Trophoblast cell (in vitro differentiated cells and primary cell): Measurements from ENCODE around the gene LINGO4.
"Not testable (repeated sequence)": the region's sequence is repeated elsewhere in the genome, so short reads cannot be mapped to it uniquely, and the experiment has no call there.

ENCODE experiments used
- DNase-seq, 2 donors: peaks; one replicate each; pipeline ENCODE4 v3.0.0-alpha.2; 2016
- H2AFZ ChIP-seq: 2 replicates; pipeline ENCODE4 v1.6.1; 2013; ENCODE audit warnings: low read length, moderate library complexity, mild to moderate bottlenecking; ENCODE audit not compliant: insufficient read depth, poor library complexity
- H2AK5ac ChIP-seq: 2 replicates; pipeline ENCODE4 v1.6.1; 2013; ENCODE audit warnings: mild to moderate bottlenecking, low read length
- H2BK120ac ChIP-seq: 2 replicates; pipeline ENCODE4 v1.6.1; 2013; ENCODE audit warnings: low read length, mild to moderate bottlenecking, moderate library complexity; ENCODE audit not compliant: insufficient read depth, poor library complexity
- H2BK12ac ChIP-seq: 2 replicates; pipeline ENCODE4 v1.6.1; 2013; ENCODE audit warnings: mild to moderate bottlenecking, low read length, moderate library complexity
- H2BK5ac ChIP-seq: 2 replicates; pipeline ENCODE4 v1.6.1; 2013; ENCODE audit warnings: low read length, low read depth, moderate library complexity, mild to moderate bottlenecking; ENCODE audit not compliant: poor library complexity
- H3K14ac ChIP-seq: 2 replicates; pipeline ENCODE4 v1.6.1; 2013; ENCODE audit warnings: mild to moderate bottlenecking, low read length
- H3K18ac ChIP-seq: 2 replicates; pipeline ENCODE4 v1.6.1; 2013; ENCODE audit warnings: mild to moderate bottlenecking, low read length
- H3K23ac ChIP-seq: 2 replicates; pipeline ENCODE4 v1.6.1; 2013; ENCODE audit warnings: low read length
- H3K27ac ChIP-seq: 2 replicates; pipeline ENCODE4 v1.5.1; 2013; ENCODE audit warnings: low read depth, mild to moderate bottlenecking, inconsistent platforms, low read length, moderate library complexity
- H3K27me3 ChIP-seq: 2 replicates; pipeline ENCODE4 v1.6.1; 2013; ENCODE audit warnings: inconsistent platforms, mild to moderate bottlenecking, low read length, moderate library complexity; ENCODE audit not compliant: insufficient read depth
- H3K36me3 ChIP-seq, 2 experiments: 1 replicate in 1 of 2; 2 replicates in 1 of 2; pipeline ENCODE4 v1.6.1; 2013; ENCODE audit warnings: low read length in 2 of 2, mild to moderate bottlenecking in 2 of 2, moderate library complexity in 1 of 2; ENCODE audit not compliant: insufficient read depth in 2 of 2, control insufficient read depth in 1 of 2
- H3K4ac ChIP-seq: 2 replicates; pipeline ENCODE4 v1.6.1; 2013; ENCODE audit warnings: low read depth, mild to moderate bottlenecking, low read length, moderate library complexity
- H3K4me1 ChIP-seq, 2 experiments: 1 replicate in 1 of 2; 2 replicates in 1 of 2; pipeline ENCODE4 v1.6.1; 2013; ENCODE audit warnings: low read length in 2 of 2, mild to moderate bottlenecking in 2 of 2, moderate library complexity in 1 of 2; ENCODE audit not compliant: insufficient read depth in 2 of 2, control insufficient read depth in 1 of 2
- H3K4me2 ChIP-seq: 2 replicates; pipeline ENCODE4 v1.6.1; 2013; ENCODE audit warnings: inconsistent platforms, mild to moderate bottlenecking, low read length, moderate library complexity
- H3K4me3 ChIP-seq: 2 replicates; pipeline ENCODE4 v1.5.1; 2013; ENCODE audit warnings: mild to moderate bottlenecking, low read depth, low read length, inconsistent platforms
- H3K79me1 ChIP-seq: one replicate; pipeline ENCODE4 v1.6.1; 2013; ENCODE audit warnings: low read length
- H3K79me2 ChIP-seq: 2 replicates; pipeline ENCODE4 v1.6.1; 2013; ENCODE audit warnings: low read length, mild to moderate bottlenecking; ENCODE audit not compliant: control insufficient read depth, insufficient read depth, poor library complexity
- H3K9ac ChIP-seq: 2 replicates; pipeline ENCODE4 v1.6.1; 2013; ENCODE audit warnings: mild to moderate bottlenecking, low read length
- H3K9me3 ChIP-seq: 2 replicates; pipeline ENCODE4 v1.6.1; 2013; ENCODE audit warnings: low read depth, mild to moderate bottlenecking, control low read depth, inconsistent platforms, low read length; ENCODE audit not compliant: insufficient read depth
- H4K12ac ChIP-seq: 2 replicates; pipeline ENCODE4 v1.6.1; 2013; ENCODE audit warnings: low read depth, mild to moderate bottlenecking, low read length, moderate library complexity
- H4K8ac ChIP-seq: 2 replicates; pipeline ENCODE4 v1.6.1; 2013; ENCODE audit warnings: low read depth, mild to moderate bottlenecking, low read length, moderate library complexity
- H4K91ac ChIP-seq: one replicate; pipeline ENCODE4 v1.6.1; 2013; ENCODE audit warnings: low read depth, mild to moderate bottlenecking, low read length, moderate library complexity
- WGBS: extraction: QIAGEN DNeasy Blood & Tissue Kit; methylation state at CpG from one replicate; pipeline ENCODE4 v1.1.7; 2013; ENCODE audit warnings: missing lambda C conversion rate; ENCODE audit not compliant: insufficient read length, insufficient coverage; ENCODE audit errors: extremely low coverage; 5-methylcytosine and 5-hydroxymethylcytosine counted together

The LINGO4 gene

DNA sequence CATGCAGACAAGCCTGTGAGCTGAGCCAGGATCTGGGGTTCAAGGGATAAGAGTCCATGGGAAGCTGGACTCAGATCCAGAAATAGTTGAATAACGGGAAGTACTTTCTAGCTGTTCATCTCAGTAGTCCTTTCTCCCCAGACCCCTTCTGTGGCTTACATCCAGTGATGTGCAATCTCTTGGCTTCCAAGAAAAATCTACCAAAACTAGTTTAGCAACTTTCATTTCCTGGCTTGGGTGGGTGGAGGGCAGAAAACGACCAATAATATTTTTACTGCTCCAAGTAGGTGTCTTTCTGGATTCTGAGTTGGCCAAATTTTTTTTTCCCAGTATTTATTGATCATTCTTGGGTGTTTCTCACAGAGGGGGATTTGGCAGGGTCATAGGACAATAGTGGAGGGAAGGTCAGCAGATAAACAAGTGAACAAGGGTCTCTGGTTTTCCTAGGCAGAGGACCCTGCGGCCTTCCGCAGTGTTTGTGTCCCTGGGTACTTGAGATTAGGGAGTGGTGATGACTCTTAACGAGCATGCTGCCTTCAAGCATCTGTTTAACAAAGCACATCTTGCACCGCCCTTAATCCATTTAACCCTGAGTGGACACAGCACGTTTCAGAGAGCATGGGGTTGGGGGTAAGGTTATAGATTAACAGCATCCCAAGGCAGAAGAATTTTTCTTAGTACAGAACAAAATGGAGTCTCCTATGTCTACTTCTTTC lies 36.7 kb downstream of the LINGO4 start:
- not testable (repeated sequence) for H3K36me3 ChIP-seq

DNA sequence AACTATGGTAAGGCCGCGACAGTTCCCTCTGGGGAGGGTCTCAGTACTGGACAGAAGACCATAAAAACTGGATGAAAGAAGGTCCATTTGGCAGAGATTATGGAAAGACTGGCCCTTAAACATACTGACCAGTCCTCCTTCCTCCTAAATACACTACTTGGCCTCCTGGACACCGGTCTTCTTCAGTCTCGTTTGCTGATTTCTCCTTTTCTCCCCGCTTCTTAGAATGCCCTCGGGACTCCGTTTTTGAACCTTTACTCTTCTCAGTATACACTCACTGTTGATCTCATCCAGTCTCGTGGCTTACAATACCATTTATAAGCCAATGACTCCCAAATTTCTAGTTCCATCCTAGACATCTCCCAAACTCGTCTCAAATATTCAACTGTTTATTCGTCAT lies 41.2 kb downstream of the LINGO4 start:
- H2BK120ac ChIP-seq, result no peak overlapping the region
- H3K79me2 ChIP-seq, result no peaks in the 10 kb centered on the region
- no peak overlapping the region for H4K91ac ChIP-seq
- no peak overlapping the region for H3K9ac ChIP-seq
- no peak overlapping the region for H3K4me3 ChIP-seq
- H2AFZ ChIP-seq, result peak overlapping the region; percentile 11
- H3K4me2 ChIP-seq, result peak overlapping the region; percentile 73
- H2BK5ac ChIP-seq, result no peak overlapping the region
- H2AK5ac ChIP-seq, result no peak overlapping the region
- peaks cover 7% of the 10 kb centered on the region for H3K79me1 ChIP-seq
- H3K4me1 ChIP-seq, result peaks cover 6 to 8% of the 10 kb centered on the region in 2 experiments
- H3K4ac ChIP-seq, result no peak overlapping the region
- no peak overlapping the region for H4K12ac ChIP-seq
- no peaks in the 10 kb centered on the region for H3K27me3 ChIP-seq
- H3K27ac ChIP-seq, result no peak overlapping the region
- H3K14ac ChIP-seq, result no peak overlapping the region
- WGBS, result 100% methylated on average over 2 of the region's 10 CpGs
- H3K23ac ChIP-seq, result no peak overlapping the region
- H3K9me3 ChIP-seq, result no peaks in the 10 kb centered on the region
- no peak for DNase-seq
- H3K36me3 ChIP-seq, result peaks cover 12 to 21% of the 10 kb centered on the region in 2 experiments
- H4K8ac ChIP-seq, result peak overlapping the region; percentile 44
- H2BK12ac ChIP-seq, result no peak overlapping the region
- no peak overlapping the region for H3K18ac ChIP-seq

More for the DNA sequence above, 36.7 kb downstream of the LINGO4 start:
- not testable (repeated sequence) for H3K27me3 ChIP-seq, H3K4me3 ChIP-seq, H3K14ac ChIP-seq, H3K79me1 ChIP-seq, H2AFZ ChIP-seq, H3K18ac ChIP-seq, H3K4ac ChIP-seq, H3K23ac ChIP-seq, H3K79me2 ChIP-seq, H4K91ac ChIP-seq, H4K12ac ChIP-seq, H4K8ac ChIP-seq, H2BK12ac ChIP-seq, H3K4me1 ChIP-seq, H2AK5ac ChIP-seq, H3K9me3 ChIP-seq
- H3K27ac ChIP-seq, result peak overlapping the region; percentile 2
- H2BK5ac ChIP-seq, result peak overlapping the region; percentile 1
- no CpG with 5 or more reads among the region's 7 CpGs for WGBS
- peak overlapping the region; percentile 71 for H3K9ac ChIP-seq
- H2BK120ac ChIP-seq, result peak overlapping the region; percentile 5
- peak in 1 of 2 donors; percentile 82 for DNase-seq
- H3K4me2 ChIP-seq, result peak overlapping the region; percentile 60

DNA sequence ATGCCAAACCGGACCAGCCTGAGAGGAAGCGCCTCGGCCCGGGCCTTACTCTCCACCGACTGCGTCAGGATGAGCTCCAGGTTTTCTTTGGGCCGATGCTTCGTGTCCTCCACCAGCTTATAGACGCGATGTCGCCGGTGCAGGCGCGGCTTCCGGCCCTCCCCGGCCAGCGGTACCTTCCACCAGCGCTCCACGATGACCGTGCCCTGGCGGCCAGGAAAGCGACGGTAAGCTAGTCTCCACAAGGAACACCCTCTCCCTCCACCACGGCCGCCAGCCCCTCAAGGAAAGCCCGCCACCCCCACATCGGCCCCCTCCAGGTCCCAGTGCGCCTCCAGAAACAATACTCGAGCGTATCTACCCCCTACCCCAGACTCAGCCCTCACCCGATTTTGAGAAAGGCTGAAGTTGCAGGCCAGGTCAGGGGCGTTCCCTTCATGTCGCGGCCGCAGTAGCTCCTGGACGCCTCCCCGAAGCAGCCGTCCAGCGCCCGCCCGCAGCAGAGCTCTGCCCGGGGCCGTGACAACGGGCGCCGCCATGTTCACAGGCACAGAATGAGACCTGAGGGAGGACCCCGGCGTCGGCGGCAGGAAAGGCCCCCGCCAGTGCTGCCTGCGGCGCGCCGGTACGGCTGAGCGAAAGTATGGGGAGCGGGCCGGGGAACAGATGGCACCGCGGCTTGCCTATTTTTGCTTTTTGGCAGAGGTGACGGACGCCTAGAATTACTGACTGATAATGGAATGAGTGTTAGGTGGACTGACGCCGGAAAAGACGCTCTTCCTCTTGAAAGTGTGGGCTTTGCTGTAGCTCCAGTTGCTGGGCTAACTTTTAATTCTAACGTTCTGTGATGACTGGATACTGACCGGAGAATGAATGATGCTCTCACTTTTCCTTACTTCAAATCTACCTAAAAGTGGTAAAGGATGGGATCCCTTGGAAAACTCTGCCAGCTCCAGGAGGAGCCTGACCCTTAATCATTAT lies 42.0 kb downstream of the LINGO4 start, which contains the start of gene MRPL9:
MRPL9 (minus strand) TSS at position 556 of the 981 bp plus-strand sequence; CDS start at position 539, 17 bp downstream.
- Histone ChIP-seq H3K4me2 (peak within 1 kb of the TSS; percentile 84), H3K79me2 (no peaks in the 10 kb centered on the region), H3K4ac (peak within 1 kb of the TSS; percentile 70), H4K12ac (peak within 1 kb of the TSS; percentile 68), H3K9ac (peak within 1 kb of the TSS; percentile 94), H3K23ac (no peak within 1 kb of the TSS), H2BK120ac (no peak within 1 kb of the TSS), H3K27me3 (no peaks in the 10 kb centered on the region), H2AK5ac (no peak within 1 kb of the TSS), H3K79me1 (peaks cover 7% of the 10 kb centered on the region), H2BK12ac (no peak within 1 kb of the TSS), H2AFZ (peak within 1 kb of the TSS; percentile 68), H3K9me3 (no peaks in the 10 kb centered on the region), H4K8ac (peak within 1 kb of the TSS; percentile 93), H3K27ac (peak within 1 kb of the TSS; percentile 4), H3K4me1 (peaks cover 5 to 7% of the 10 kb centered on the region in 2 experiments), H3K4me3 (peak within 1 kb of the TSS; percentile 91), H3K18ac (peak within 1 kb of the TSS; percentile 67), H2BK5ac (peak within 1 kb of the TSS; percentile 49), H4K91ac (peak within 1 kb of the TSS; percentile 83), H3K14ac (peak within 1 kb of the TSS; percentile 59), H3K36me3 (peaks cover 12 to 22% of the 10 kb centered on the region in 2 experiments)
- no CpG with 5 or more reads among the region's 68 CpGs for WGBS
- DNase-seq, result peak; percentile 77 to 85

DNA sequence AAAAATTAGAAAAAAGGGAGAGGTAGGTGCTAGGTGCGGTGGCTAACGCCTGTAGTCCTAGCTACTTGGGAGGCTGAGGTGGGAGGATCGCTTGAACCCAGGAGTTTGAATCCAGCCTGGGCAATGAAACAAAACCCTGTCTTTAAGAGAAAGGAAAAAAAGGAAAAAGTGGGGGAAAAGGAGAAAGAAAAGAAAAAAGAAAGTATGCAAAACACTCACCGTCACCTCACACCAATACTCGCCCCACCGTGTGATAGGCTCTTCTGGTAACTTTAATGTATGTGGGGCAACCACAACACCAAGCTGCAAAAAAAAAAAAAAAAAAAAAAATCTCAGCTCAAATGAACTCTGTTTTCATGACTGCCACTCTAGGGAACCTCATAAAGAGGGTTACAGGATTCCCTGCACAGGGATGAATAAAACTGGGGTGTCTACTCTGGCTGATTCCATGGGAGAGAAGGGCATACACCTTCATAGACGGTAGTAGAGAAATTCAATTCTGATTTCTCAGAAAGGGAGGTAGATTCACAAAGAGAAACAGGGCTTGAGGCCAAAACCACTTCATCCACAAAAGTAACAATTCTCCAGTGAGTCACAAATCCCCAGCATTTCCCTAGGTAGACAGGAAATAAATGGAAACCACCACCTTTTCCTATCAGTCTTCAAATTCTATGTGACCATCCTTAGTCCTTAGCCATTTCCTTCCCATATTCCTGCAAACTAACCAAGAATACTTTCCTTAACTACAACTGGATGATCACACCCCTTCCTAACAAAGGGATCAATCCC lies 44.4 kb downstream of the LINGO4 start:
- no peak overlapping the region for H3K4ac ChIP-seq
- H3K4me1 ChIP-seq, result peaks cover 0 to 2% of the 10 kb centered on the region in 2 experiments
- no peak overlapping the region for H3K27ac ChIP-seq
- no peak overlapping the region for H2AFZ ChIP-seq
- H2BK12ac ChIP-seq, result no peak overlapping the region
- no peaks in the 10 kb centered on the region for H3K79me2 ChIP-seq
- H3K23ac ChIP-seq, result no peak overlapping the region
- no peak overlapping the region for H4K91ac ChIP-seq
- WGBS, result no CpG with 5 or more reads among the region's 7 CpGs
- no peak overlapping the region for H3K14ac ChIP-seq
- no peak overlapping the region for H3K18ac ChIP-seq
- peaks cover 7% of the 10 kb centered on the region for H3K79me1 ChIP-seq
- H2AK5ac ChIP-seq, result no peak overlapping the region
- no peak overlapping the region for H2BK5ac ChIP-seq
- no peak for DNase-seq
- H3K36me3 ChIP-seq, result peaks cover 12 to 24% of the 10 kb centered on the region in 2 experiments
- no peak overlapping the region for H3K4me2 ChIP-seq
- H3K4me3 ChIP-seq, result no peak overlapping the region
- H3K9me3 ChIP-seq, result no peaks in the 10 kb centered on the region
- H3K27me3 ChIP-seq, result no peaks in the 10 kb centered on the region
- no peak overlapping the region for H4K8ac ChIP-seq
- H2BK120ac ChIP-seq, result no peak overlapping the region
- H3K9ac ChIP-seq, result no peak overlapping the region
- H4K12ac ChIP-seq, result no peak overlapping the region
